AG04450 (cell line): Measurements from ENCODE around the gene WLS. TPM values are rescaled to one million over a fixed set of nuclear protein-coding genes. Genes with fewer than 3 reads are reported as not detected.

Experiments
- CTCF ChIA-PET: fragments of 300-600, 350-600 bp; formaldehyde crosslinking; extraction: SDS; loops from one replicate; lab custom pipeline; 2022; ENCODE audit warnings: antibody characterized with exemption, inconsistent platforms; lab: Charles Lee
- POLR2A ChIA-PET: fragments of 350-600 bp; formaldehyde crosslinking; extraction: SDS; loops from one replicate; lab custom pipeline; 2021; ENCODE audit warnings: antibody characterized with exemption, inconsistent platforms; lab: Yijun Ruan, JAX
- DNase-seq: peaks from one replicate; pipeline ENCODE4 v3.0.0-alpha.2; 2011; ENCODE audit warnings: low read depth, low spot score
- H3K27ac ChIP-seq: one replicate; pipeline ENCODE4 v1.5.1; 2012; ENCODE audit warnings: low read depth, low read length, control low read depth
- H3K27me3 ChIP-seq: one replicate; pipeline ENCODE4 v1.6.0; 2012; ENCODE audit warnings: low read length; ENCODE audit not compliant: control insufficient read depth, insufficient read depth
- H3K4me3 ChIP-seq: 2 replicates; pipeline ENCODE4 v1.5.1; 2011; ENCODE audit warnings: mild to moderate bottlenecking, low read depth, low read length, control low read depth
- H3K9me3 ChIP-seq: 2 replicates; pipeline ENCODE4 v1.5.1; 2012; ENCODE audit warnings: low read length; ENCODE audit not compliant: control insufficient read depth, insufficient read depth
- polyA plus RNA-seq: library from polyadenylated mRNA; depleted of rRNA; stranded (reverse); fragments of >200 nt; gene quantifications from 2 replicates; pipeline ENCODE4 v1.2.3, GENCODE V29; 2011
- TF ChIP-seq, protein P1 (sequence below): IDR thresholded peaks from 2 replicates; pipeline ENCODE4 v1.5.1; 2011; ENCODE audit warnings: low read depth, low read length, control low read depth, inconsistent platforms

The WLS gene
- polyA plus RNA-seq, 1 experiment: 391 TPM

DNA sequence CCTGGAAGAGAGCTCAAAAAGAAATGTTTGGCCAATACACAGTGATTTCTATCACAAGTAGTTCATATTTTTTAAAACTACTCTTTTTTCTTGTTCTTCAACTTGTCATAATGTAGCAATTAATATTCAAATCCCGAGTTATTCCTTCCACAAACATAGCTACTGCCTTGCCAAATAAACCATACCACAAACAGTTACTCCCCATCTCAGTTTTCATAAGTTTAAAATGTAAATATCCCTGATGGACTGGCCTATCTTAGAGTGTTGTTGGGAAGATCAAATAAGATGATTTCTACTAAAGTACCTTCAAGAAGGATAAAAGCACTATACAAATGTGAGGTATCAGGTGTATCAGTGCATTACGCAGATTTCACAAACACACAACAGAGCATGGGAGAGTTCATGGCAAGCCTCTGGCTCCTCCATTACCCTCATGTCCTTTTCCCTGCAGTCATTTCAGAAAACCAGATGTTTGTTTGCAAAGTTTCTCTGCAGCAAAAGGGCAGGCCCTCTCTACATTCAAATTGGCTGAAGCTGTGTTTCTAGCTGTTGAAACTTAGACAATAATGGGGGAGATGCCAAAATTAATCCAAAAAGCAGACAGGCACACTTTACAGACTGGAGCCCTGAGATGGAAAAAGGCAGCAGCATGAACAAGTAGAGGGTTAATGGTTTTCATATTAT lies 16.1 kb downstream of the WLS start:
- no peak overlapping the region for H3K27ac ChIP-seq
- TF ChIP-seq, protein P1, sequence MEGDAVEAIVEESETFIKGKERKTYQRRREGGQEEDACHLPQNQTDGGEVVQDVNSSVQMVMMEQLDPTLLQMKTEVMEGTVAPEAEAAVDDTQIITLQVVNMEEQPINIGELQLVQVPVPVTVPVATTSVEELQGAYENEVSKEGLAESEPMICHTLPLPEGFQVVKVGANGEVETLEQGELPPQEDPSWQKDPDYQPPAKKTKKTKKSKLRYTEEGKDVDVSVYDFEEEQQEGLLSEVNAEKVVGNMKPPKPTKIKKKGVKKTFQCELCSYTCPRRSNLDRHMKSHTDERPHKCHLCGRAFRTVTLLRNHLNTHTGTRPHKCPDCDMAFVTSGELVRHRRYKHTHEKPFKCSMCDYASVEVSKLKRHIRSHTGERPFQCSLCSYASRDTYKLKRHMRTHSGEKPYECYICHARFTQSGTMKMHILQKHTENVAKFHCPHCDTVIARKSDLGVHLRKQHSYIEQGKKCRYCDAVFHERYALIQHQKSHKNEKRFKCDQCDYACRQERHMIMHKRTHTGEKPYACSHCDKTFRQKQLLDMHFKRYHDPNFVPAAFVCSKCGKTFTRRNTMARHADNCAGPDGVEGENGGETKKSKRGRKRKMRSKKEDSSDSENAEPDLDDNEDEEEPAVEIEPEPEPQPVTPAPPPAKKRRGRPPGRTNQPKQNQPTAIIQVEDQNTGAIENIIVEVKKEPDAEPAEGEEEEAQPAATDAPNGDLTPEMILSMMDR: no peak
- H3K27me3 ChIP-seq: no peaks in the 10 kb centered on the region
- DNase-seq: no peak
- no peaks in the 10 kb centered on the region for H3K9me3 ChIP-seq
- POLR2A ChIA-PET: no interaction called here
- H3K4me3 ChIP-seq: no peak overlapping the region
- CTCF ChIA-PET: interaction anchor here (0.5 kb wide), 1 partner anchor 101 kb away, joined by 4 read pairs; no protein-coding TSS in a partner anchor

DNA sequence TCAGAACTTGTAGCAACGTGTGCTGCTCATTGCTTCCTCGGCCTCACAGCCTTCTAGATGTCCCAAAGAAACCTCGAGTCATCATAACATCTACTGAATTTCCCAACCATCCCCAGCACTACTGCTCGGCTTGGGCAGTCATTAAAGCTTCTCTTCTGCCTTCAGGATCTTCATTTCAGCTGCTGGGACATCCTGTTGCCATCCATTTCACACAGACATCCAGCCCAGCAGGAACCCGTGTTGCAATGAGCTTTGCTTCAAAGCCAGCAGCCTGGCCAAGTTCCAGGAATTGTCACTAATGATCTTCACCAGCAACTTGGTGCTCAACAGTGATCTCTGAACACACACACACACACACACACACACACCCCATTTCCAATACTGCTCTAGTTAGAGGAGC lies 18.5 kb downstream of the WLS start:
- Histone ChIP-seq H3K9me3 (no peaks in the 10 kb centered on the region), H3K27me3 (no peaks in the 10 kb centered on the region), H3K4me3 (no peak overlapping the region), H3K27ac (no peak overlapping the region)
- ChIA-PET CTCF (interaction anchor here (1.4 kb wide), 1 partner anchor 18 kb away, joined by 3 read pairs; the partner anchor contains the start of gene WLS), POLR2A (interaction anchor here (0.7 kb wide), 1 partner anchor 9 kb away, joined by 3 read pairs; no protein-coding TSS in a partner anchor)
- DNase-seq: no peak
- TF ChIP-seq, protein P1: no peak

DNA sequence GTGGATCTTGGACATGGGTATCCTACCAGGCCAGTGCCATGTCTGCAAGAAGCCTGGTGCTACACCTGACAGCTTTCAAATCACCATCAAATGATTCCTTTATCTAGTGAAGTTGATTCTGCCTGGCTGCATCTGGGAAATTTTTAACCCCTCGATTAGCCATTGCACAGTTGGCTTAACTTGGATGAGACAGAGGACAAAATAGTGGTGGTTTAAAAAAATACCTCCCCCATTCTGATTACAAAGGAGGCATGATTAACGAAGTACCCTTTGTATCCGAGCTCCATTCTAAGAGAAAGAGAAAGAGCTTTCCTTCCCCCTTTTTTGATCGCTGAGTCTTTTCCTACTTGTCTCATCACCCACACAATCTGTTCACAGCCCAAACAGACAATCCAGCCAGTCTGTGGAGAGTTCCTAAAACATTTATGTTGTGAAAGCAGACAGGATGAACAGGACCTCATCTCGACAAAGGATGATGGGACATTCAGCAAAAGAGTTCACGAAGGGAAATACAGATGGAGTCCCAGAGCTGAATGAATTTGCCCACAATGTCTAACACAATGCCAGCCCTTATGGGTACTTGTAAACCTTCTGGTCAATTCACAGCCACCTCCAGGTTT lies 20.5 kb downstream of the WLS start:
- CTCF ChIA-PET: no interaction called here
- POLR2A ChIA-PET: no interaction called here
- TF ChIP-seq, protein P1: no peak
- H3K4me3 ChIP-seq: no peak overlapping the region
- DNase-seq: no peak
- no peak overlapping the region for H3K27ac ChIP-seq
- H3K9me3 ChIP-seq: no peaks in the 10 kb centered on the region
- no peaks in the 10 kb centered on the region for H3K27me3 ChIP-seq

DNA sequence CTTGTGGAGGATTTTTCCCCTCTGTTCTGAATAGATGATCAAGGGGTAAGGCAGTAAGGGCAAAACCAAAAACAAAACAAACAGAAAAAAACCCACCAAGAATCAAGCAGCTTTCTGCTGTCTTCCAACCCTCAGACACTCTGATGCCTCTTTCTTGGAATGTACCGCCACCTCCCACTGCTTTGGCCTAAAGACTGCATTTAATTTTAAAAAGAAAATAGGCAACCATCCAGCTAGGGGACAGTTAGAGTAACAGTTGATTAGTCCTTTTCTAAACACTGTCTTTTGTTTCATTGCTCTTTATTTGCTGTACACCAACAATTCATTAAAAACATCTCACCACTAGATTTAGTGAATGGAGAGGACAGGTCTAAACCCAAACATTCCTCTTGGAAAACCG lies 21.5 kb downstream of the WLS start:
- ChIA-PET CTCF (no interaction called here), POLR2A (no interaction called here)
- Histone ChIP-seq H3K27me3 (no peaks in the 10 kb centered on the region), H3K9me3 (no peaks in the 10 kb centered on the region), H3K27ac (no peak overlapping the region), H3K4me3 (no peak overlapping the region)
- TF ChIP-seq, protein P1: no peak
- DNase-seq: no peak

DNA sequence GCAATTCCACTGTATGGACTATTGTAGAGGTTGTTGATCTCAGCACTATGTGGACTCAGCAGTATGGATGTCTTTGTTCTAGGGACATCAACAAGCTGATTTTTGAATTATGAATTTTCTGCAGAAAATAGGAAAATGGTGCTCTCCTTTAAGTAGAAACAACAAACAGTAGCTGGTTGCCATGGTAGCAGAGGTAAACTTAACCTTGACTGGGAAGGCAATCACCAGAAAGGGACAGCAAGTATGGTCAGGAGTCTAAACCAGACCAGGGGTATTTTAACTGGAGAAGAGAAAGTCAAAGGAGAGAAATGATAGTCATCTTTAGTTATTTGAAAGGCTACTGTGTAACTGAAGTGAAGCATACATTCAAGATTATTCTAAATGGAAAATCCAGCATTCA lies 22.3 kb downstream of the WLS start:
- Histone ChIP-seq H3K9me3 (no peaks in the 10 kb centered on the region), H3K27ac (no peak overlapping the region), H3K4me3 (no peak overlapping the region), H3K27me3 (no peaks in the 10 kb centered on the region)
- DNase-seq: no peak
- ChIA-PET POLR2A (no interaction called here), CTCF (no interaction called here)
- TF ChIP-seq, protein P1: no peak
